22Rv1 (cell line): ENCODE data around the gene RBM6.

ENCODE experiments used
- CTCF ChIP-seq: fragments of 450-650 bp; IDR thresholded peaks from 2 replicates; pipeline ENCODE4 v1.5.1; 2017; ENCODE audit warnings: mild to moderate bottlenecking
- ZFX ChIP-seq: fragments of 450-650 bp; IDR thresholded peaks from 2 replicates; pipeline ENCODE4 v1.6.1; 2017; ENCODE audit warnings: antibody characterized with exemption, borderline replicate concordance

GRCh38 chr3:49937090-49937489 lies 2.9 kb upstream of the RBM6 start:
- TF ChIP-seq CTCF: no peak
- no peak for TF ChIP-seq ZFX
